Effector CD4-positive, alpha-beta T cell (primary cell): ENCODE data around the gene TBC1D13.
A peak's percentile ranks its signal among the peaks of the same experiment; 100 is the strongest.
"Not testable (repeated sequence)": the region's sequence is repeated elsewhere in the genome, so short reads cannot be mapped to it uniquely, and the experiment has no call there.

Experiments used
- DNase-seq: peaks from one replicate; pipeline ENCODE4 v3.0.0-alpha.2; 2020

Gene TBC1D13

DNA sequence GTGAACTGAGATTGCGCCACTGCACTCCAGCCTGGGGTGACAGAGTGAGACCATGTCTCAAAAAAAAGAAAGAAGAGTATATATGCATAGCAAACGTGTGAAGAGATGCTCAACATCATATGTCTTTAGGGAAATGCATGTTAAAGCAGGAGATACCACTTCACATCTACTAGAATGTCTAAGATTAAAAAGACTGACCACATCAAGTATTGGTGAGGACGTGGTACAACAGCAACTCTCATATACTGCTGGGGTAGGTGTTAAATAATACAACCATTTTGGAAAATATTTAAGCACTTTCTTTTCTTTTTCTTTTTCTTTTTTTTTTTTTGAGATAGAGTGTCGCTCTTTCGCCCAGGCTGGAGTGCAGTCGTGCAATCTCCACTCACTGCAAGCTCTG, 1.6 kb upstream of the TBC1D13 start:
- DNase-seq, result no peak

DNA sequence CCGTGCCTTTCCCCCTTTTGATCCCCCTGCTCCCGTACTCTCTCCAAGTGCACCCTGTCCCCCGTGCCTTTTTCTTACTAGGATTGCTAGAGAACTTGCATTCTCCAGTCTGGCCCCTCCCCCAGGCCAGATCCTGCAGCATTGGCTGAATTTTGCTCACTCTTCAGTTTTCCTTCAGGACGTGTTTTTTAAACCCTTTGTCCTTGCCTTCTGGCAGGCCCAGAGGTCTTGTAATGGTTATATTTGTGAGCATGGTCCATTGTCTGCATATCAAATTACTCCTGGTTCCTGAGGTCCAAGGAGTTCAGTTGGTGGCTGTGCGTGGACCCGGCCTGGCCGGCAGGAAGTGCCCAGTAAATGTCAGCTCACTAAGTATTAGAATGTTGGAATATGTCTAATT, 606 bp downstream of the TBC1D13 start:
- no peak for DNase-seq

DNA sequence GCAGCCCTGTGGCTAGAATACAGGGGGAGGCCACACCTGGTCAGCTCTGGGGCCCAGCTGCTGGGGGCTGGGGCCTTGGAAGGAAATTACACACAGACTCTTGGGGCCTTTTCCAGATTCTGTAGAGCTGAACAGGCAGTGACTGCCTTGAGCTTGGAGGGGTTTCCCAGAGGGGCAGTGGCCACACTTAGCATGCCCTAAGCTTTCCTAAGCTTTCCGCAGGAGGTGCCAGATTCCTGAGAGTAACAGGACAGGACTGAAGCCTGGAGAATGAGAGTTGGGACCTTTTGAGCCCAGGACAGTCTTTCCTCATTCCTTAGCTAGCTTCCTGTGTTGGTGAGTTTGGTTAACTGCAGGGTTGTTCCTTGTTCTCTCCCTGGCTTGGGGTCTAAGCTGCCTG, 1.4 kb downstream of the TBC1D13 start:
- DNase-seq, result no peak

DNA sequence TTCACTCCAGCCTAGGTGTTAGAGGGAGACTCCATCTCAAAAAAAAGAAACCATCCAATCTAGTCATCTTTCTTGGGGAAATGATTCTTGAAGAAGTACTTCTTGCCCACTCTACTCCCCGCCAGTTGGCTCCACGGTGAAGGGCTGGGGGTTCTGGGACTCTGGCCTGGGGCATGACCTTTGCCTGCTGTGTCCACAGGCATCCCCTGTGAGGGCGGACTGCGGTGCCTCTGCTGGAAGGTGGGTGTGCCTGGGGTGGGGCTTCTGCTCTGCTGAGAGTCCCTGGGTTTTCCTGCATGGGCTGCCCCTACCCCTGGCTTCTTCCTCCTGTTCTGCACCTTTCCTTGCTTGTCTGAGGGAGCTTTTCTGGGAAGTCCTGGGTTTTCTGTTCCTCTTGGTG, 3.5 kb downstream of the TBC1D13 start:
- no peak for DNase-seq

DNA sequence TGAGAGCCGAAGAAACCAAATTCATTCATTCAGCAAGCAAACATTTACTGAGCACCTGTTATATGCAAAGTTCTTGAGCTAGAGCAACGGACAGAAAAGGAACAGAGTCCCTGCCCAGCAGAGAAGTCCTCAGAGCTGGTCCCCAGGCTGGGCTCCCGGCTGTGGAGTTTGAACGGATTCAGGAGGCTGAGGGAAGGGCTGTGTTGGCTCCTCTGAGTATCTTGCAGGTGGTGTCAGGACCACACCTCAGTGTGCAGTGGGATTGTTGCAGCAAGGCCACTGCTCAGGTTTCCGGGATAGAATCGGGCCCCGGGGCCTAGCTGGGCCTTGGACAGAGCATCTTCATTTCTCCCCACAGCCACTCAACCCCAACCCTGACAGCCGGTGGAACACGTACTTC, 5.1 kb downstream of the TBC1D13 start:
- no peak for DNase-seq

DNA sequence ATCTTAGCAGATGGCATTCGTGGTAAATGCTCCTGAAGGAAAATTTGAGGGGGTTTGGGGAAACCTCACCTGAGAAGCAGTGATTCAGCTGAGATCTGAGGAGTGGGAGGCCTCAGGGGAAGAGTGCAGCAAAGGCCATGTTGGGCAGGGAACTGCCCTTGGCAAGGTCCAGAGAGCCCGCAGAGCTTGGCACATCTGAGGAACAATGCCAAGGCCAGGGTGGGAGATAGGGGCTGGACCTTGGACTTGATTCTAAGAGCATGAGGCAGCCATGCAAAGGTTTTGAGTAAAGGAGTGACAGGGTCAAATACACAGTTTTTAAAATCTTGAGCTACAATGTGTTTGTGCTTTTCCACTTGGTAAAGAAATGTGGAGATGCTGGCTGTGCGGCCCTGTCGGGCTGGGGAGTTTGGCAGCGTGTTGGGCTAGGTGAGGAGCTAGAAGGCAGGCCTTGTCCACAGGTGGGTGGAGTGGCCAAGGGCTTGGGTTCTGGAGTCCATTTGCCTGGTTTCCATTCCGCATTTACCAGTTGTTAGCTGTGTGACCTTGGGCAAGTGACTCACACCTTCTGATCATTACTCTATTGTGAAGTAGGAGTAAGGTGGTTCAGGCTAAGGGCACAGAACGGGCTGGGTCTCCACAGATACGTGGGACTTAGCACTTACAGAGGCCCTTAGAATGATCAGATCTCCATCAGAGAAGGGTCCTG, 6.1 kb downstream of the TBC1D13 start:
- DNase-seq, result no peak

DNA sequence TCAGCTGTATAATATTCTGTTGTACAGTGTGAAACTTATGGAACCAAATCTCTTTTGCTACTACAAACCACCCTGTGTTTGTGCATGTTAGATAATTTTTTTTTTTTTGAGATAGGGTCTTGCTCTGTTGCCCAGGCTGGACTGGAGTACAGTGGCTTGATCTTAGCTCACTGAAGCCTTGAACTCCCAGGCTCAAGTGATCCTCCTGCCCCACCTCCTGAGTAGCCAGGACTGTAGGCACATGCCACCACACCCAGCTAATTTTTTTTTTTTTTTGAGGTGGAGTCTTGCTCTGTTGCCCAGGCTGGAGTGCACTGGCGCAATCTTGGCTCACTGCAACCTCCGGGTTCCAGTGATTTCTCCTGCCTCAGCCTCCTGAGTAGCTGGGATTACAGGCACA, 7.9 kb downstream of the TBC1D13 start:
- not testable (repeated sequence) for DNase-seq

DNA sequence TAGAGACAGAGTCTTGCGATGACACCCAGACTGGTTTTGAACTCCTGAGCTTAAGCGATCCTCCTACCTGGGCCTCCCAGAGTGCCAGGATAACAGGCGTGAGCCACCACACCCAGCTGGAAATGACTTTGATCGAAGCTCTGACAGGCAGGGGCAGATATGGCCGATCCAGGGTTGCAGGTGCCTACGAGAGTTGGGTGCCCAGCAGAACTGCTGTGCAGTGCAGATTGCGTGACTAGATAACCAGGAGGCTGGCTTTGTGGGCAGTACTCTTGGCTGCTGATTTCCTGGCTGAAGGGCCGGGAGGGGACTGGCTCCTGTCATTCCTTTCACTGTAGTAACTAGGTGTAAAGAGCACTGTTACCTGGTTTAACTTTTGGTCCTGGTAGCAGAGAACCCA, 11.8 kb downstream of the TBC1D13 start:
- DNase-seq, result no peak

DNA sequence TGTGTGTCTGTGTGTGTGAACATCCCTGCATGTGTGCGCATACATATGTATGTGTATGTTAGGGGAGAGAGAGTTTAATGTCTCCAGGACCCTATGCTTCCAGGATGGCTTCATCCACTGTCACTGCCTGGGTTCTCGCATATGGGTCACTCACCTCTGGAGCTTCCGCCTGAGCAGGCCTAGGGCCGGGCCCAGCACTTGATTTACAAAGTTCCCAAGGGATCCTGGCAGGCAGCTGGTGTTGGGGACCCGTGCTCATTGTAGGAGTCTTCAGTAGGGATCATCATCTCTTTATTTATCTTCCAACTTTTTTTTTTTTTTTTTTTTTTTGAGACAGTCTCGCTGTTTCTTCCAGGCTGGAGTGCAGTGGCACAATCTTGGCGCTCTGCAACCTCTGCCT, 13.0 kb downstream of the TBC1D13 start:
- no peak for DNase-seq

DNA sequence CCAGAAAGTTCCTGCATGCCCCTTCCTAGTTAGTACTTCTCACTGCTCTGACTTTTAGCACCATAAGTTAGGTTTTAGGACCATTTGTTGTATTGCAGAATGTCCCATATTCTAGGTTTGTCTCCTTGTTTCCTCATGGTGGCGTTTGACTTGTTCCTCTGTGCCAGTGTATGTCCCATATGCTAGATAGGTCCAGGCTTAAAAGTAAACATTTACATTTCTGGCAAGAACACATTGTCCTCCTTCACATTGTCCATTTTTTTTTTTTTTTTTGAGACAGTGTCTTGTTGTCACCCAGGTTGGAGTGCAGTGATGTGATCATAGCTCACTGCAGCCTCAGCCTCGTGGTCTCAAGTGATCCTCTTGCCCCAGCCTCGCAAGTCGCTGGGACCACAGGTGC, 15.4 kb downstream of the TBC1D13 start:
- DNase-seq, result no peak

DNA sequence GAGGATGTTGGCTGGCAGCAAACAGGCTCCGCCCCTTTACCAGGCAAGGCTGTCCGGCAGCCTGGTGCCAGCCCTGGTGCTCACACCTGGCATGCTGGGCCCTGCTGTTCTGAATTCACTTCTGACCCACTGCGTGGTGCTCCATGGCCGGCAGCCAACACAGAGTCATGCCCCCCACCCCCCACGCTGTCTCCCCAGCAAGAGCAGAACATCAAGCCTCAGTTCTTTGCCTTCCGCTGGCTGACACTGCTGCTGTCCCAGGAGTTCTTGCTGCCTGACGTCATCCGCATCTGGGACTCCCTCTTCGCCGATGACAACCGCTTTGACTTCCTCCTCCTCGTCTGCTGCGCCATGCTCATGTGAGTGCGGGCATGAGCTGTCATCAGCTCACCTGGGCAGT, 18.6 kb downstream of the TBC1D13 start:
- DNase-seq, result no peak

DNA sequence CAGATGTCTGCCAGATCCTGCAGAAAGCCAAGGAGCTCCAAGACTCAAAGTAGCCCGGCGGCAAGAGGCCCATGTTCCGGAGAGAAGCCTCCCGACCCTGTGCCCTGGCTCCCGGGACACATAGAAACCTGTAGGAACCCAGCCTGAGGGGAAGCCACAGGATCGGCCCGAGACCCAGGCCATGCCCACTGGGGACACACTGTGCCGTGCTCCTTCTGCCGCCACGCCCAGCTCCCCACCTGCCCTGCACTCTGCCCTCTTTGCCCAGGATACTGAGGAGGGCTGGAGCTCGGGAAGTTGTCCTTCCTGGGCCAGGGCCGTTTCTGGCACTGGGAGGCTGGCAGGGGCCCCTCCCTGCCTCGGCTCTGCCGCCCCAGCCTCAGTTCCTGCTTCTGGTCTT, 20.8 kb downstream of the TBC1D13 start:
- no peak for DNase-seq

DNA sequence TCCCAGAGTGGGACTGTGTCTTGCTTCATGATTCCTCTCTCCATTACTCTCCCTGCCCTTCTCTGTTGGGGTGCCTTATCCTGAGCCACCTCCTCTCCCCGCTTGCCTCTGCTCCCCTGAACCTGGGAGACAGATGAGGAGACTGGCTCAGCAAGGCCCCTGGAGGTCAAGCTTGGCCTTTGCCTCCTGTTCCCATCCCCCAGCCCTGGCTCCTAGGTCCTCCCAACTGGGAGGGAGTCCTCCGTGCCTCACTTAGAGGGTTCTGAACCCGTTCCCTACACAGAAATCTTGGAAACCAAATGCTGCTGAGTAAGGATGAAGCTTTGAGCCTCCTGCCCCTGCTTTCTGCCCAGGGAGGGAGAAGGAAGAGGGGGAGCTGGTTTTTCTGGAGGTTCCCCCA, 21.5 kb downstream of the TBC1D13 start:
- DNase-seq, result no peak

DNA sequence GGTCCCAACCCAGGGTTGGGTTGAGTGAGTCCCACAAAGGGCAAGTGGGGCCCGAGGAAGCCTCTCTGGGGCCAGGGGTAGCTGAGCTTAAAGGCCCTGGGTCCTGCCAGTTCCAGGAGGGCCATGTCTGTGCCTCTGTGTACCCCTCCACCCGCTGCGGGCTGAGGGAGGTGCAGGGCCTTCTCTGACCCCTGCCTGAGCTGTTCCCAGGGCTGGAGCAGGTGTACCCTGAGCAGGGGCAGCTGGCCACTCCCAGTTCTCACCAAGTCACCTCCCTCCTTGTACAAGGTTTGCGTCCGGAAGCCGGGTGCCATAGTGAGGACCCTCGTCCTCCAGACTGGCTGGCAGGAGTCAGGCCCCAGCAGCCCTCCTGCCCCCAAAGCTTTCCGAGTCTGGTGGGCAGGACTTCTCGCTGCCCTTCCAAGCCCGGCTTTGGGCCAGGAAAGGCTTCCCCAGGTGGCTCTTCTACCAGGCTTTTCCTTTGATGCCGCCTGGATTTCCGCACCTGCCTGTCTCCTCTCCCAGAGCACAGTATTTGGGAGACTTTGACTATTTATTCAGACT, 22.1 kb downstream of the TBC1D13 start:
- DNase-seq, result no peak

DNA sequence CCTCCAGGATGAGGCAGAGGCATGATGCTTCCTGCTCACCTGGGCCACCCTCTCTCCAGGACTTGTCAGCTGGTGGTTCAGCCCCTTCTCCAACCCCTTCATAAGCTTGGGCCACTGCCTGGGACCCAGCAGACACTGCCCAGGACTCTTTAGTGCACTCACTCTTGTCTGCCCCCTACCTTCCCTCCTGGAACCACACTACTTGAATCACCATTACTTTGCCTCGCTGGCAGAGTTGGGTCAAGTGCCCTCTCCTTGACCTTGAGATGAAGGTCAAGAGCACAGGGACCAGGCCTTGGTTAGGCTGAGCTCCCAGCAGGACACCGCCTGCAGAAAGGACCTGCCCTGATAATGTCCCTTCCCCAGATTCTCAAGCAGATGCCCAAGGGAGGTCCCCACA, 22.8 kb downstream of the TBC1D13 start:
- no peak for DNase-seq

DNA sequence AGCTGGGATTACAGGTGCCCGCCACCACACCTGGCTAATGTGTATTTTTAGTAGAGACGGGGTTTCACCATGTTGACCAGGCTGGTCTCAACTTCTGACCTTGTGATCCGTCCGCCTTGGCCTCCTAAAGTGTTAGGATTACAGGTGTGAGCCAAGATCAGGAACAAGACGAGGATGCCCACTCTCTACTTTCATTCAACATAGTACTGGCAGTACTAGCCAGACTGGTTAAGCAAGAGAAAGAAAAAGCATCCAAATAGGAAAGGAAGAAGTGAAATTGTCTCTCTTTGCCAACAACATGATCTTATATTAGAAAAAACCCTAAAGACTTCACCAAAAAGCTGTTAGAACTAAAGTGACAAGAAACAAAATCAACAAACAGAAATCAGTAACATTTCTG, 23.8 kb downstream of the TBC1D13 start:
- no peak for DNase-seq

DNA sequence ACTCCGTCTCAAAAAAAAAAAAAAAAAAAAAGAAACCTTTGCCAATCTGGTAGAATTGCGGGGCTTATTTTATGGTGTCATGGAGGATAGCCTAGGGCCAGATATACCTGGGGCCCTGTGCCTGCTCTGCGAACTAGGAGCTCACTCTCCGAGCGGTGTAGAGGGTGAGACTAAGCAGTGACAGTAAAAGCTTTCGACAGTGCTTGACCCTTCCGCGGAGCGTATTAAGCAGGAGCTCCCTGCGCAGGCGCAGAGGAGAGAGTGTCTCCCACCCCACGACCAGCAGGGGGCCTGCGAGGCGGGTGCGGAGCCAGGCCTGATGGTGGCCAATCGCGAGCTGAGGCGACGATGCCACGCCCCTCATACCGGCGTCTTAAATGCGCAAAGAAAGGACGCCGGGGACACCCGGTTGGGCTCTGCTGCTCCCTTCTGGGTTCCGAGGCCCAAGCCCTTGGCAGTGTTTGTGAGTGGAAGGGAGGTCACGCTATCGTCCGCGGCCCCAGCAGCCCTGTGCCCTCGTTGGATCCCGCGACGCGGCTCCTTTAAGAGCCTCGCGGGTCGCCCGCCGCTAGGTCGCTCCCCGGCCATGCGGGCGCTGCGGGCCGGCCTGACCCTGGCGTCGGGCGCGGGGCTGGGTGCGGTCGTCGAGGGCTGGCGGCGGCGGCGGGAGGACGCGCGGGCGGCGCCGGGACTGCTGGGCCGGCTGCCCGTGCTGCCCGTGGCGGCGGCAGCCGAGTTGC, 31.2 kb downstream of the TBC1D13 start, which contains the start of gene ENDOG:
Gene ENDOG, plus strand, starts transcription at position 402 of the 740 bp plus-strand sequence. Its CDS starts 185 bp downstream, at position 587.
- DNase-seq, result peak; percentile 96

DNA sequence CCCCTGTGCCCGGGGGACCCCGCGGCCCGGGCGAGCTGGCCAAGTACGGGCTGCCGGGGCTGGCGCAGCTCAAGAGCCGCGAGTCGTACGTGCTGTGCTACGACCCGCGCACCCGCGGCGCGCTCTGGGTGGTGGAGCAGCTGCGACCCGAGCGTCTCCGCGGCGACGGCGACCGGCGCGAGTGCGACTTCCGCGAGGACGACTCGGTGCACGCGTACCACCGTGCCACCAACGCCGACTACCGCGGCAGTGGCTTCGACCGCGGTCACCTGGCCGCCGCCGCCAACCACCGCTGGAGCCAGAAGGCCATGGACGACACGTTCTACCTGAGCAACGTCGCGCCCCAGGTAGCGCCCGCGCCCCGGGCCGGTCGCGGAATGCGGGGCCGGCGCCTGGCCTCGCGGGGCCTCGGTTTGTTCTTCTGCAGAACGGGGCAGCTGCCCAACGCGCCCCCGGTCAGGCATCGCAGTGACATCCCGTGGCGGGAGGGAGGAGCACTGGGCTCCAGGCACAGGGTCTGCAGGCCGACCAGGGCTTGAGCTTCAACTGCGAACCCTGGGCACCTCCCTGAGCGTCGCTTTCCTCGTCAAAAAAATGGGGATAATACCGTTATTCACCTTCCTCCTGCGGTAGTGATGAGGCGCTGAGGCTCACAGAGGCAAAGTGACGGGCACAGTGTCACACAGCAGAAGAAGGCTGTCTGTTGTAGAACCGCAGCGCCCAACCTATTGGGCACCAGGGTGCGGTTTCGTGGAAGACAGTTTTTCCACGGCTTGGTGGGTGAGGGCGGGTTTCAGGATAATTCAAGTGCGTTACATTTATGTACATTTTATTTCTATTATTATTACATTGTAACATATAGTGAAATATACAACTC, 32.0 kb downstream of the TBC1D13 start:
- peak; percentile 30 for DNase-seq

DNA sequence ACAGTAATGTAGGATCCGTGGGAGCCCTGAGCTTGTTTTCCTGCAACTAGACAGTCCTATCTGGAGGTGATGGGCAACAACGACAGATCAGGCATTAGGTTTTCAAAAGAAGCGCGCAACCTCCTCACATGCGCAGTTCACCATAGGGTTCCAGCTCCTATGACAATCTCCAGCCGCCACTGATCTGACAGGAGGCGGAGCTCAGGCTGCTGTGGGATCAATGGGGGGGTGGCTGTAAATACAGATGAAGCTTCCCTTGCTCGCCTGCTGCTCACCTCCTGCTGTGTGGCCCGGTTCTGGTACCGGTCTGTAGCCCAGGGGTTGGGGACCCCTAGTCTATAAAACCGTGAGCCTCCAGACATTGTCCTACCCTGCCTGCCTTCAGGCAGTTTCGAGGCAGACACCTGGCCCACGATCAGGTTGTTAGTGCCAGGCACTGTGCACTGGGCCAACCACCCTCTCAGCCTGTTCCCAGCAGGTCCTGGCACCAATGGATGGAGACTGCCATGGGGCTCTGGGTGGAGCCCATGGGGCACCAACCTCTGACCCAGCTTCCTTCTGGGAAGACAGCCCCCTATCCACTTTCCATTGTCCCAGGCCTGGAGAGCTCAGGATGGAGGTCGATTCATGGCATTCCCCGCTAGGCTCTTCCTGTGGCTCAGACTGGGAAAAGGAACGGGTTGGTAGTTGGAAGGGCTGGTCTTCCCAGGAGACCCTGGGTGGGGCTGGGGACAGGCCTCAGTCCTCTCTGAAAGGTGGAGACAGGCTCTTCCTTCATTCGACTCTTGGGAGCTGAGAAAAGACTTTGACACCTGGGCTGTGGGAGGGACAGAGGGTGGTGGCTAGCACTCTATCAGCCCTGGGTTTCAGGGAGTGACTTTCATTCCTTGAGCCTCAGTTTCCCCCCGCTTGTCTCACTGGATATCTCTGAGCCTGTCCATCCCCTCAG, 32.9 kb downstream of the TBC1D13 start:
- no peak for DNase-seq

DNA sequence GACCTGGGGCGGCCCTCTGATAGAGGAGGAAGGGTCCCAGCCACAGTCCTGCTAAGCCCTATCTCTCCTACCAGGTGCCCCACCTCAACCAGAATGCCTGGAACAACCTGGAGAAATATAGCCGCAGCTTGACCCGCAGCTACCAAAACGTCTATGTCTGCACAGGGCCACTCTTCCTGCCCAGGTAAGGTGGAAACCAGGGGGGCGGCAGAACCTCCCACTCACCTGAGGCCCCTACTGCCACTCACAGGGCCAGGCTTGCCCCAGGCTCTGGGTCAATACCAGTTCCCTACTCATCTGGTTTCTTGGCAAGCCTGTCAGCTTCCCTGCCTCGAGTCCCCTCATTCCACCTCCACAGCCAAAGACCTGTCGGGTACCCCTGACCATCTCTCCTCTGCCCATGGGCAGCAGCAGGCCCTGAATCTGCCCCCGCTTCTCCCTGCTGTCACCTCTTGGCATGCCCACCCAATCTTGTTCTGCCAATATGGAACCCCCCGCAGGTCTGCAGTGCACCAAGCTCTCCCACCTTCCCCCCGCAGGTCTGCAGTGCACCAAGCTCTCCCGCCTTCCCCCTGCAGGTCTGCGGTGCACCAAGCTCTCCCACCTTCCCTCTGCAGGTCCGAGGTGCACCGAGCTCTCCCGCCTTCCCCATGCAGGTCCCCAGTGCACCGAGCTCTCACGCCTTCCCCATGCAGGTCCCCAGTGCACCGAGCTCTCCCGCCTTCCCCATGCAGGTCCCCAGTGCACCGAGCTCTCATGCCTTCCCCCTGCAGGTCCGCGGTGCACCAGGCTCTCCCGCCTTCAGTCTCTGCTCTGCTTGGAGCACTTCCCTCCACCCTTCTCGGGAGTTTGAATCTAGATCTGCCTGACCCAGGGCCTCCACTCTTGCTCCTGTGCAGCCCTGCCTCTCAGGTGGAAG, 33.9 kb downstream of the TBC1D13 start:
- no peak for DNase-seq
